HG03571 (cell line): ENCODE data around the gene MYF6.

Experiments used
- ATAC-seq: cut with Tn5 transposase; IDR thresholded peaks from one replicate; pipeline ENCODE4 v1.9.1; 2021; ENCODE audit not compliant: unreplicated experiment

MYF6 gene

GRCh38 chr12:80704420-80704819 lies 3.0 kb upstream of the MYF6 start:
- ATAC-seq: no peak

DNA sequence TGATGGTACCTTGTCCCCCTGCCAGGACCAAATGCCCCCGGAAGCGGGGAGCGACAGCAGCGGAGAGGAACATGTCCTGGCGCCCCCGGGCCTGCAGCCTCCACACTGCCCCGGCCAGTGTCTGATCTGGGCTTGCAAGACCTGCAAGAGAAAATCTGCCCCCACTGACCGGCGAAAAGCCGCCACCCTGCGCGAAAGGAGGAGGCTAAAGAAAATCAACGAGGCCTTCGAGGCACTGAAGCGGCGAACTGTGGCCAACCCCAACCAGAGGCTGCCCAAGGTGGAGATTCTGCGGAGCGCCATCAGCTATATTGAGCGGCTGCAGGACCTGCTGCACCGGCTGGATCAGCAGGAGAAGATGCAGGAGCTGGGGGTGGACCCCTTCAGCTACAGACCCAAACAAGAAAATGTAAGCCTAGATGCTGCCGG lies 410 bp downstream of the MYF6 start:
- no peak for ATAC-seq

DNA sequence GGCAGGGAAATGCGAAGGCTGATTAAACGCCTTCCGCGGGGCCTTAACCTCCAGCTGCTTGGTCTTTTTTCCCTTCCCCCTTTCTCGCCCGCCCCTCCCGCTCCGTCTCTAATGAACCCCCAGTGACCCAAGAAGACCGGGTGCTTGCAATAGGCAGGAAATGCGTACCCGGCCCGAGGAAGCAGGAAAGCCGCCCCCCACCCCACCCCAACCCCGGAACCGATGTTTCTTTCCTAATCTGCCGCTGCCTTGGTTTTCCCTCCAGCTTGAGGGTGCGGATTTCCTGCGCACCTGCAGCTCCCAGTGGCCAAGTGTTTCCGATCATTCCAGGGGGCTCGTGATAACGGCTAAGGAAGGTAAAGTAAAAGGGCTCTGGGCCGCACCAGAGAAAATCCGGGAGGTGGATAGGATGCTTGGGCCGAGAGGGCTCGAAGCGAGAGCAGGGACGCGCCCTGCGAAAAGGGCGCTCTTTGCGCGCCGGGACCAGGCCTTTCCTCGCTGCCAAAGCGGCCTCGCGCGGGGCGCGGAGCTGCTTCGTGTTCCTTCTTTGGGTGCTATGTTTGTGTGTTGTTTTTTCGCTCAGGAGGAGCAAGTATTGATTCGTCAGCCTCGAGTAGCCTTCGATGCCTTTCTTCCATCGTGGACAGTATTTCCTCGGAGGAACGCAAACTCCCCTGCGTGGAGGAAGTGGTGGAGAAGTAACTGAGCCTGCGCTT lies 983 bp downstream of the MYF6 start:
- no peak for ATAC-seq

DNA sequence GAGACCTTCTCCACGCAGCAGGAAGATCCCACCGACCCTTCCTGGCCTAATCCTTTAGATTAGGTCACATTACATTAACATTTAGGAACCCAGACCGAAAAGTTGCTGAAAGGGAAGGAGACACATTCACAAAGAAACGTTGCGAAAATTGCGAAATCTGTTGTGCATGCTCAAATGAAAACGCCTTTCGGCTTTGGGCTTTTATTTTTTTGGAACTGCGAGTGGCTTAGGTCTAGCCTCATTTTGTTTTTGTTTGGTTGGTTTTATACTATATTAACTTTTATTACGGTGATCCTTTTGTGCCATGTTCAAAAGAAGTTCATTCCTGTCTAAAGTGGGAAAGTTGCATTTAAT lies 1.5 kb downstream of the MYF6 start:
- no peak for ATAC-seq

DNA sequence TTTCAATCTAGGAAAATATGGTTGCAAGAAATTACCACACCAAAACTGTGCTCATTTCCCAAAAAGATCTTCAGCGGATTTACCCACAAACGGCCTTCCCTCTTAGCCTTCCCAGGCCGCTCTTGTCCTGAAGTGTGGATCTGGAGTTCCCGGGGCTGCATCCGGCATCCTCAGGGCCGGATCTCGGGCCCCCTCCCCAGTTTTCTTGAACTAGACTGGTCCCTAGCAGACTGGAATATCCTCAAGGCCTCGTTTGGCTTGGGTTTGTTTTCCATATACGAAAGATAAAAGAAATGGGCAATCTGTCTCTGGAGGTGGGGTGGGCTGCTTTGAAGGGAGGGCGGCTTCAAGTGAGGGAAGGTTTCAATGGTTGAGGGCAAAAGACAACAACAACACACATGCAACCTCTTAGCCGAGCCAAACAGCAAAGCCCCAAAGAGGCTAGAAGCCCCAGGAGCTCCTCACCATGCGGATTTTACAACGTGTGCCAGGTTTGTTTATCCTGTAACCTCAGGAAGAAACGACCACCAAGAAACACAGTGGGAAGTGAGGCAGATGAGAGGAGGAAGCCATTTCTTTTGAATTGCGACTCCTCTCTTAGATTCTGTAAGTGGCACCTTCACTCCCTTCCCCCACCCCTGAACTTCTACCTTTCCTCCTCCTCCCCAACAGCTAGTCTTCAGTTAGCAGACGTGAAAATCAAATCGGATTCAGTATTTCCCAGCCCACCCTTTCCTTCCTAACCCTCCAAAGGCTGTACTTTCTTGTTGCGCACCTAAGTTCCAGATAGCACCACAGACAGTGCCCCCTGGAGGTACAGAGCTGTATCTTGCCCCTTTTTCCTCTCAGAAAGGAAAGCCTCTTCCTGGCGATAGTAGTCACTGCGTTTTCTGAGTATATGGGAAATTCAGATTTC lies 2.6 kb downstream of the MYF6 start:
- no peak for ATAC-seq

- ATAC-seq: no peak
These were observed 3.5 kb downstream of the MYF6 start for GRCh38 chr12:80710727-80711449.

GRCh38 chr12:80711866-80712265 lies 4.4 kb downstream of the MYF6 start:
- no peak for ATAC-seq

DNA sequence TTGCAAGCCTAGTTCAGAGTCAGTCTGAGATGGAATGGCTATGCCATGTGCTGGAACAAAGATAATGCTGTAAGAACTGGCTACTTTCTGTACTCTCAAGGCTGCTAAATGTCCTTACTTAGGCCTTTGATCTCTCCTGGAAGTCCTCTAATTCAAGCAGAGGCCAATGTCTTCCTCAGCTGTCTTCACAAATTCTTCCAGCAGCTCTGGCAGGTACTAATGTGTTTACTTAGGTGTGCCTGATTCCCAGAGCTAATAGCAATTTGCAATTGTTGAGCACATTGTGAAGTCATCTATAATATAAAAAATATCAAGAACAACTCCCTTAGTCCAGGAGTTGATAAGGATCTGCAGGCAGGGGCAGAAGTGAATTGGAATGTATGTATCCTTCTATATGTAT lies 5.4 kb downstream of the MYF6 start:
- no peak for ATAC-seq

DNA sequence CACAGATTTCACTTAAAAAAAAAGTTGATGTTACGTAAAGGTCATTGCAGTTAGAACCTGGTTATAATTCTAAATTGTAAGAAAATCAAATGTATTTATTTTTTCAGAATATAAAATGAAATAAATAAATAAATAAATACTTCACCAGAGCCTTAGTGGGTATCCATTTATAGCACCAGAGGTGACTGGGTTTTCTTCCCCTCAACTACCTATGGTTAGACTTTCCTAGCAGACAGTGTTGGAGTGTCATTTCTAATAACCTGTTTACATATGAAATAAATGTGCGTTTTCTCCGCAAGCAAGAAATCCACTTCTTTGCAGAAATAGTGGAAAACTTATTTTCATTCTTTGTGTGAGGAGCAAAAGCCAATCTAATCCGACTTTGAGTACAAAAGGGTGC lies 6.0 kb downstream of the MYF6 start:
- ATAC-seq: no peak

DNA sequence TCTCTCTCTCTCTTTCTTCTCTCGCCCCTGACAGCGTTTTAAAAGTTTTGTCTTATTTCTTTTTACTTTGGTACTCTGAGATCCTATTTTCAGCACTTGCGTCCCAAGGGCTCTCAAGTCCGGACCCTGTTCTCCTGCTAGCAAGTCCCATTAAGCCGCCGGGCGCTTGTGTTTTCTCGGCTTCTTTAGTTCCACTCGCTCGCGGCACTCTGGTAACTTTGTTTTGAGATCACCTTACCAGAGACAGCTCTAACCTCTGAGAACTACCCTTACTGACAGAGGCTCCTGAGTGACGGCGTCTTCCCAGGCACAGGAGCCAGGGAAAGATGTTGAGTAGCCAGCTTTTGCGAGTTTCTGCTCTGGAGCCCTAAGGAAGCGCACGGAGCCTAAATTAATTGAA lies 6.6 kb downstream of the MYF6 start:
- ATAC-seq: no peak

DNA sequence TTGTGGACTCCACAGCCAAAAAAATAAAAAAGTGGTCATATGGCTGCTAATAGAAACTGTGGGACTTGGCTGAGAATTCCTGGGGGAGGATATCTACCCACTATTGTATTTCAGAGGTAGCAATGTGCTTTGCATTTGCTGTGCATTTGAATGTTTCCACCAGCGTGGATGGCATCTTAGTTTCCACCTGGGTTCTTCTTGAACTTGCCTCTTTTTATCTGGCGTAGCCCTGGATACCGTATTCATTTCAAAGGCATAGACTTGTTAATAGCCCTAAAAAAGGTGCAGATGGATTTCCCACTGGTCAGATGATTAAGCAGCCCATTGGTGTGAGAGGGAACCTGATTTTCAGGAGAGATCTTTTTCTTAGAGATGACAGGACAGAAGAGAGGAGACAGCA lies 7.4 kb downstream of the MYF6 start:
- ATAC-seq: no peak

GRCh38 chr12:80715713-80716249 lies 8.3 kb downstream of the MYF6 start:
- no peak for ATAC-seq

DNA sequence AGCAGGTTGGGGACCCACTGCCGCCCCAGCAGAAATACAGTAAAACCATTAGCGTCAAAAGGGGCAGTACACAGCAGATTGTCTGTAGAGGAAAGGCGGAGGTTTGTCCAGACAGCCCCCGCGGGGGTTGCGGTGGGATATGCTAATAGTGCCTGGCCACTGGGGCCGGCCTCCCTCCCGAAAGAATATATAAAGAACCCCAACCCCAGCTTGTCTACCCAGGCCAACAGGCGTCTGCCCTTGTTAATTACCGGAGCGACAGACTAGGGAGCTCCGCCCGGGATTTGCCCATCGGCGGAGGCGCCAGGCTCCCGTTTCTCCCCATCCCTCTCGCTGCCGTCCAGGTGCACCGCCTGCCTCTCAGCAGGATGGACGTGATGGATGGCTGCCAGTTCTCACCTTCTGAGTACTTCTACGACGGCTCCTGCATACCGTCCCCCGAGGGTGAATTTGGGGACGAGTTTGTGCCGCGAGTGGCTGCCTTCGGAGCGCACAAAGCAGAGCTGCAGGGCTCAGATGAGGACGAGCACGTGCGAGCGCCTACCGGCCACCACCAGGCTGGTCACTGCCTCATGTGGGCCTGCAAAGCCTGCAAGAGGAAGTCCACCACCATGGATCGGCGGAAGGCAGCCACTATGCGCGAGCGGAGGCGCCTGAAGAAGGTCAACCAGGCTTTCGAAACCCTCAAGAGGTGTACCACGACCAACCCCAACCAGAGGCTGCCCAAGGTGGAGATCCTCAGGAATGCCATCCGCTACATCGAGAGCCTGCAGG lies 9.4 kb downstream of the MYF6 start, which contains the start of gene MYF5:
MYF5 (plus strand) TSS at position 217 of the 774 bp plus-strand sequence; CDS start at position 369, 152 bp downstream.
- no peak for ATAC-seq

- no peak for ATAC-seq
These were observed 10.4 kb downstream of the MYF6 start for GRCh38 chr12:80717856-80718255.

GRCh38 chr12:80720516-80720915 lies 13.1 kb downstream of the MYF6 start:
- no peak for ATAC-seq

- no peak for ATAC-seq
These were observed 13.9 kb downstream of the MYF6 start for GRCh38 chr12:80721326-80721725.

GRCh38 chr12:80745851-80746505 lies 38.5 kb downstream of the MYF6 start:
- ATAC-seq: no peak

DNA sequence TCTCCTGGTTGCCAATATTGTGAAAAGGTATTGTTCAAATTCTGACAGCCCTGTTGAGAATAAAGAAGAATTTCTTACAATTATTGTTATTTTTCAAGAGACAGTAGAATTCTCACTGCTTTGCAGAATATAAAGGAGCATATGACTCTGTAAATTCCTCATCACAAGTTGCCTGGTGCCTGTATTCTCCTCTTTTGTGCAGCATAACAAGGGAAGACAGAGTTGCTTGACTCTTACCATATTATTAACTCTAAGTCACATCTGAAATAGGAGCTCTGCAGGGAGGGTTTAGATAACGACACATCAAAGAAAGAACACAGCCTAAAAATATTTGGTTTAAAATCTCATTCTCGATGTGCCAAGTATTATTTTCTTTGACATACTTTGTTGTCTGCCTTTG lies 40.4 kb downstream of the MYF6 start:
- no peak for ATAC-seq

- ATAC-seq: no peak
These were observed 42.0 kb downstream of the MYF6 start for GRCh38 chr12:80749456-80749855.

- ATAC-seq: no peak
These were observed 45.0 kb downstream of the MYF6 start for GRCh38 chr12:80752464-80752863.
